Measurements from ENCODE around the gene OLFM4.

Gene OLFM4

DNA sequence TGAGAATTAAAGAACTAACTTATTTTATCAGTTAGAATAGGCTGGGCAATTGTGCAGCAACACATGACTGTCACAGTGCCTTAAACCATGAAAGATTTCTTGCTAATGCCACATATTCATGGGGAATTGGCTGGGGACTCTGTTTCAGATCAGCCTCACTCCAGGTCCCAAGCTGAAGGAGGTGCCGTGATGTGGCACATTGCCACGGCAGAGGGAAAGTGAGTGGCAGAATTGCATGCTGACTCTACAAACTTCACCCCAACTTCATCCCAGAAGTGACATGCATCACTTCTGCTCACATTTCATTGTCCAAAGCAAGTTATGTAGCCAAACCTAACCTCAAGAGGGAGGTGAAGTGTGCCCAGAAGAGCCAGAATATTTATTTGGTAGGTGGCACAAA, 37.8 kb downstream of the OLFM4 start:
- in situ Hi-C loops (cut with HindIII; ENCODE audit: low sequenced_read_pairs): no loop called here

GRCh38 chr13:53068585-53069520, 40.2 kb downstream of the OLFM4 start:
- in situ Hi-C loops (cut with HindIII; ENCODE audit: low sequenced_read_pairs): no loop called here

- in situ Hi-C loops (cut with HindIII; ENCODE audit: low sequenced_read_pairs): no loop called here
Observed at GRCh38 chr13:53069800-53070199, 41.2 kb downstream of the OLFM4 start.

DNA sequence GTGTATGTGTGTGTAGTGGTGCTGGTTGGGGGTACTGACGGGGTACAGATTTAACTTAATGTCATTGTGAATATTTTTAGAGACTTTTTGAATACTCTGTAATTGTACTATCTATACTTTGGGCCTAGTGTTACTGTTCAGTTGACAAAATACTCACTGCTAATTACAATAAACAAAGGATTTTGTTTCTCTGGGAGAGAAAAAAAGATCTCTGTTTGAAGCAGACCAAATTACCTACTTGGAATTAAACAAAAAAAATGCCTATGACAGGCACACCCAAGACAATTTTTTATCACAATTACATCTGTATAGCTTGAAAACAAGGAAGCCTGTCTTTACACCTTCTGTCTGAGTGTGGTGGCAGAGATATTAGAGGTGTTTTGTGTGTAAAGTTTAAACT, 45.1 kb downstream of the OLFM4 start:
- in situ Hi-C loops (cut with HindIII; ENCODE audit: low sequenced_read_pairs): no loop called here

- in situ Hi-C loops (cut with HindIII; ENCODE audit: low sequenced_read_pairs): no loop called here
Observed at GRCh38 chr13:53074114-53074513, 45.5 kb downstream of the OLFM4 start.

GRCh38 chr13:53075356-53076041, 46.9 kb downstream of the OLFM4 start:
- in situ Hi-C loops (cut with HindIII; ENCODE audit: low sequenced_read_pairs): no loop called here

DNA sequence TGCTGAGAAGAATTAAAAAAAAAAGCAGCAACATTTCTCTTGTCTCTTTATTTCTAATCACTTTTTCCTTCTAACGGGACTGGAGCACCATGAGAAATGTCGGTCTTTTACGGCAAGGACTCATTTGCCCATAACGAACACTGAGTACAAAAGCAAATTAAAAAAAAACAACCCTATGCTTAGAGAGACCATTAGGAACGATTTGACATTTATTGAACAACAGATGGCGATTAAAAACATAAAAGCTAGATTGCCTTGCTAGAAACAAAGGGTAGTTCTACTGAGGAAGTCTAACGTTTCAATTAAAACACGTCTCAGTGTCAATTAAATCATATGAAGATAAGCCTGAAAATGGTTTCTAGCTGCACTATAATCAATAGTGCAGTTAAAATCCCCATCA, 51.1 kb downstream of the OLFM4 start:
- in situ Hi-C loops (cut with HindIII; ENCODE audit: low sequenced_read_pairs): no loop called here

DNA sequence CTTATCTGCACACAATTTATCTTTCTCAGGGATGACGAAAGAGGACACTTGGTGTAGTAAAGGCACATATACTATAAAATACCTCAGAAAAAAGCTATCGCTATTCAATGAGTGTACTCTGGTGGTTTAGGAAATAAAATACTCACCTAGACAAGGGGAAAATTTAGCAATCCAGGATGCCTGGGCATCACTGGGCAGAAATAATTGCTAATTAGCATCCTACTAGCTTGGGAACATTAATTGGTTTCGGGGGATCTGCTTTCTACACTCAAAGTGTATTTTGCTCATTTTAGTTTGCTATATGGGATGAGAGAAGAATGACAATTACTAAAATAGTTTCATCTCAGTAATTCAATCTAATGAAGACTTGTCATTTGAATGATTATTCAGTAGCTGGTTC, 60.3 kb downstream of the OLFM4 start:
- in situ Hi-C loops (cut with HindIII; ENCODE audit: low sequenced_read_pairs): no loop called here

- in situ Hi-C loops (cut with HindIII; ENCODE audit: low sequenced_read_pairs): no loop called here
Observed at GRCh38 chr13:53089951-53090350, 61.3 kb downstream of the OLFM4 start.

GRCh38 chr13:53090461-53090860, 61.8 kb downstream of the OLFM4 start:
- in situ Hi-C loops (cut with HindIII; ENCODE audit: low sequenced_read_pairs): no loop called here

DNA sequence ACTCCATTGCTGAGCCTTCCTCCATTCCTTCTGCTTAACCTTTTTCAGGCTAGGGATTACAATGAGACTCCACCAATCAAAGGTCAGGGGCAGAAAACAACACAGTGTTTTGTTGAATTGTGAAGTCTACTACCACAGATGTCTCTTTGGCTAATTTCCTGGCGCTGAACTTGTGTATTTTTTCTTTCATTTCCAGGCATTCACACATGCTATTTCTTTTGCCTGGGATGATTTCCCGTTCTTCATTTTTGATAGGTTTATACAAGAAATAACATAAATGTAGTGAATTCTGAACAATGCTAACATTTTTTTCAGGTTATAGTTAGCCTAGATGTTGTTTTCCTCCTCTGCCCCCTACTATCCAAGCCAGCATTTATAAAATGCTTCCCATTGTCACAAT, 64.3 kb downstream of the OLFM4 start:
- in situ Hi-C loops (cut with HindIII; ENCODE audit: low sequenced_read_pairs): no loop called here

DNA sequence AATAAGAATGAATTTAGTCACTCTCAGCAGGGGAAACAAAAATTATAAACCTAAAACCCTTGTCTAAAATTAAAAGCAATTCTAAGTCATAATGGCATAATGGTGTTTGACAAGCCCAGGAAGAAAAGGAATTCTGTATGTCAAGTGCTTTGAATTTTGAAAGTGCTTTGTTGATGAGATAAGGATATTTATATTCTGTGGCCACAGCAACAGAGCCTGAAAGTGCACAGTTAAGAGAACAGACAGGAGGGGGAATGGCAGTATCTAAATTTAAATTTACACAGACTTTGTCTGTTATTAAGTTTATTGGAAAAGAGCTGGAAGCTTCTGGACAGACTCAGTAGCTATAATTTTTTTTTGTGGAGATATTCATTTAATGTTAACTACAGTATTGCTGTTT, 69.8 kb downstream of the OLFM4 start:
- in situ Hi-C loops (cut with HindIII; ENCODE audit: low sequenced_read_pairs): no loop called here

DNA sequence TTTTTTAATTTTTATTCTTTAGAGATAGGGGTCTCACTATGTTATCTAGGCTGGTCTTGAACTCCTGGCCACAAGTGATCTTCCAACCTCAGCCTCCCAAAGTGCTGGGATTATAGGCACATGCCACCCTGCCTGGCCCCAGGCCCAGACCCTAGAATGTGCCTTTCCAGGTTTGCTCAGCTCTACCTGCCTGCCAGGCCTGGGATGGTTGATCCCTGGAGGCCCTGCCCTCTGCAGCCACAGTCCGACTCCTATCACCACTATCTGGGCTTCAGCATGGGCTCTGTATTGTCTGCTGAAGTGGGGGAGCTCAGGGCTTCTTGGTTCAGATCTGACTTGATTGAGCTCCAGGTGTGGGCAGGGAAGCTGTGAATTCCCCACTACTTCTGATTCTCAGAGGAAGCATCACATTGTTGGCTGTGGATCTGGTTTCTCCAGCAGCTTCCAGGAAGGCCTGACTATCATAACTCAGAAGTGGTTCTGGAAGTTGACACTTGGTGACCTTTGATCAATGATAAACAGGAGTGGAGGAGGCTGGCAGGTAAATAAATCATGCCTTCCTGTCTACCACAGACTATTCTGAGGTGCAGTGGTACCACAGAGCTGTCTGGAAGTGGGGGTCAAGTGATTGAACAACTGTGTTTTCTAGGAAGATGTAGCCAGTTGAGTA, 71.9 kb downstream of the OLFM4 start:
- in situ Hi-C loops (cut with HindIII; ENCODE audit: low sequenced_read_pairs): no loop called here

All from DLD1 (cell line).